CD4-positive, alpha-beta T cell (primary cell): Measurements from ENCODE around the gene PRKAR1A. TPM values are rescaled to one million over a fixed set of nuclear protein-coding genes. Genes with fewer than 3 reads are reported as not detected.

Experiments
- ATAC-seq: fragments of 200-7000 bp; cut with Tn5 transposase; one replicate; pipeline ENCODE4 v1.10.0; 2022; ENCODE audit warnings: mild to moderate bottlenecking; ENCODE audit not compliant: poor library complexity
- CTCF ChIA-PET: fragments of 350-600 bp; sonication (Branson Sonifier 250); formaldehyde crosslinking; loops from one replicate; lab custom pipeline; 2021; ENCODE audit warnings: antibody characterized with exemption, inconsistent platforms; lab: Charles Lee
- POLR2A ChIA-PET: fragments of 350-600 bp; sonication (Branson Sonifier 250); formaldehyde crosslinking; loops from one replicate; lab custom pipeline; 2021; ENCODE audit warnings: antibody characterized with exemption, inconsistent platforms; lab: Charles Lee
- DNase-seq, 14 experiments: peaks; one replicate each; pipeline ENCODE4 v3.0.0-alpha.2; 2013 to 2020; ENCODE audit warnings: mixed read lengths in 2 of 14
- H3K27ac ChIP-seq, 2 donors: one replicate each; pipeline versions ENCODE4 v1.5.1 to v1.7.0; 2013; ENCODE audit warnings: low read length in 2 of 2, low read depth in 1 of 2, mild to moderate bottlenecking in 1 of 2
- H3K27me3 ChIP-seq, 2 experiments: 1 replicate in 1 of 2; 2 replicates in 1 of 2; pipeline versions ENCODE4 v1.6.1 to v1.7.0; 2013; ENCODE audit warnings: low read length in 2 of 2, control low read depth in 1 of 2, mild to moderate bottlenecking in 1 of 2, moderate library complexity in 1 of 2; ENCODE audit not compliant: insufficient read depth in 2 of 2, control insufficient read depth in 1 of 2
- H3K36me3 ChIP-seq: one replicate; pipeline ENCODE4 v1.6.1; 2013; ENCODE audit warnings: low read length, control low read depth; ENCODE audit not compliant: insufficient read depth
- H3K4me1 ChIP-seq: one replicate; pipeline ENCODE4 v1.6.1; 2013; ENCODE audit warnings: low read length, control low read depth; ENCODE audit not compliant: insufficient read depth
- H3K4me3 ChIP-seq: one replicate; pipeline ENCODE4 v1.5.1; 2013; ENCODE audit warnings: mild to moderate bottlenecking, low read length, moderate library complexity
- H3K9me3 ChIP-seq, 2 experiments: 1 replicate in 1 of 2; 2 replicates in 1 of 2; pipeline versions ENCODE4 v1.6.1 to v1.7.0; 2013; ENCODE audit warnings: low read length in 2 of 2, mild to moderate bottlenecking in 2 of 2, control low read depth in 1 of 2, moderate library complexity in 1 of 2; ENCODE audit not compliant: control insufficient read depth in 1 of 2, insufficient read depth in 1 of 2
- H3K27ac Mint-ChIP-seq: one replicate; pipeline ENCODE4 v1.8.0; 2020; ENCODE audit warnings: mixed read lengths
- H3K27me3 Mint-ChIP-seq: one replicate; pipeline ENCODE4 v1.8.0; 2021; ENCODE audit warnings: mixed read lengths
- H3K36me3 Mint-ChIP-seq: one replicate; pipeline ENCODE4 v1.8.0; 2021; ENCODE audit warnings: low read depth, mixed read lengths
- H3K4me1 Mint-ChIP-seq: one replicate; pipeline ENCODE4 v1.8.0; 2021; ENCODE audit warnings: low read depth, mixed read lengths
- H3K4me3 Mint-ChIP-seq: one replicate; pipeline ENCODE4 v1.8.0; 2020; ENCODE audit warnings: mild to moderate bottlenecking, mixed read lengths
- H3K9me3 Mint-ChIP-seq: one replicate; pipeline ENCODE4 v1.8.0; 2020; ENCODE audit warnings: mixed read lengths
- CTCF ChIP-seq: fragments of 200-600 bp; IDR thresholded peaks from one replicate; pipeline ENCODE4 v1.8.0; 2022; ENCODE audit warnings: antibody characterized with exemption, mild to moderate bottlenecking
- intact Hi-C, 2 experiments: fragments of 100-400 bp; cut with DNase I in 1 of 2; cut with micrococcal nuclease in 1 of 2; formaldehyde crosslinking; loops; one replicate each; pipeline versions ENCODE4 v1.15.1 to v1.9.0; 2023 to 2025; cut with DNase I, micrococcal nuclease
- total RNA-seq, 174 experiments: library from RNA in 2 of 174; stranded (reverse) in 2 of 174; gene quantifications; one replicate each; pipeline ENCODE4 v1.2.3 and lab custom pipeline; 2021 to 2026

PRKAR1A gene
- total RNA-seq, 2 experiments from 2014 or later: 88.8 to 89.1 TPM

DNA sequence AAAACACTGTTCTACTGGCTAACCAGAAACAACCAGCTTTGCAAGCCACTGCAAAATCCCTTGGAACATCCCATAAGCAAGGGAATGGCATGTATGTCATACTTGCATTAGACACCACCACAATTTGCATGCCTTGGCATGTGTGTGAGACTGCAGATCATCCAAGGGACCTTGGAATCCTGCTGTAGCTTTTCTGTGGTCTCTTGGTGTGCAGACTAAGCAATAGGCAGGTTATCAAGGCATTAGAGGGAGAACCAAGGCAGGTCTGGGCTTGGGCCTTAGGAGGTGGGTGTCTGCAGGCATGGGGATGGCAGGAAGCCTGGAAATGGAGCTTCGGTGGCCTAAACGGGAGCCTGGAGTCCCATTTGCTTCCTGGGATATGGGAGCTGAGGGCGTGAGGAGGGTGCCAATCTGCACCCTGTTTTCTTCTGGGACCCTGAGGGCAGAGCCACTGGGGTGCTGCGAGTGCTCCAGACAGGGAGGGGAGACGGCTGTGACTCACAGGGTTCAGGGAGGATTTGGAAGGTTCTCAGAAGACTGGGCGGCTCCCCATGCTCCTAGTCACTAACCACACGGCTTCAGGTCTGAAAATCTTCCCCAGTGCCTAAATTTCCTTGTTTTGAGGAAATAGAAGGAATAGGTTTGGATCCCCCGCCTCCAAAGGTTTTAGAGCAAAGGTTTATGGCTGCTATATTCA, 52.3 kb downstream of the PRKAR1A start:
- Histone ChIP-seq H3K4me3 (no peak overlapping the region), H3K27me3 (no peaks in the 10 kb centered on the region), H3K4me1 (no peaks in the 10 kb centered on the region), H3K36me3 (no peaks in the 10 kb centered on the region), H3K9me3 (no peaks in the 10 kb centered on the region), H3K27ac (no peak overlapping the region)
- no peak overlapping the region for H3K4me3 Mint-ChIP-seq
- no peak for DNase-seq
- H3K36me3 Mint-ChIP-seq: no peaks in the 10 kb centered on the region
- no peak for ATAC-seq
- H3K27me3 Mint-ChIP-seq: peaks cover 8% of the 10 kb centered on the region
- ChIA-PET CTCF (no interaction called here), POLR2A (no interaction called here)
- H3K9me3 Mint-ChIP-seq: no peaks in the 10 kb centered on the region
- no peak for TF ChIP-seq CTCF
- H3K4me1 Mint-ChIP-seq: no peaks in the 10 kb centered on the region
- intact Hi-C loops: no loop called here
- no peak overlapping the region for H3K27ac Mint-ChIP-seq

GRCh38 chr17:68565661-68566441, 53.6 kb downstream of the PRKAR1A start:
- Histone ChIP-seq H3K27ac (no peak overlapping the region), H3K4me3 (no peak overlapping the region), H3K36me3 (no peaks in the 10 kb centered on the region), H3K4me1 (no peaks in the 10 kb centered on the region), H3K9me3 (no peaks in the 10 kb centered on the region), H3K27me3 (no peaks in the 10 kb centered on the region)
- TF ChIP-seq CTCF: no peak
- Mint-ChIP-seq H3K4me3 (no peak overlapping the region), H3K9me3 (no peaks in the 10 kb centered on the region), H3K27me3 (peaks cover 8% of the 10 kb centered on the region), H3K4me1 (no peaks in the 10 kb centered on the region), H3K36me3 (no peaks in the 10 kb centered on the region), H3K27ac (no peak overlapping the region)
- ATAC-seq (no peak), DNase-seq (no peak)
- intact Hi-C loops: no loop called here
- ChIA-PET CTCF (no interaction called here), POLR2A (no interaction called here)

- POLR2A ChIA-PET: no interaction called here
- H3K27ac ChIP-seq: no peak overlapping the region
- no peak for DNase-seq
- no peaks in the 10 kb centered on the region for H3K4me1 Mint-ChIP-seq
- no peaks in the 10 kb centered on the region for H3K27me3 ChIP-seq
- ATAC-seq: no peak
- TF ChIP-seq CTCF: no peak
- no peaks in the 10 kb centered on the region for H3K36me3 ChIP-seq
- no peak overlapping the region for H3K4me3 ChIP-seq
- H3K27me3 Mint-ChIP-seq: peaks cover 8% of the 10 kb centered on the region
- H3K4me3 Mint-ChIP-seq: no peak overlapping the region
- CTCF ChIA-PET: no interaction called here
- no peak overlapping the region for H3K27ac Mint-ChIP-seq
- H3K4me1 ChIP-seq: no peaks in the 10 kb centered on the region
- no peaks in the 10 kb centered on the region for H3K36me3 Mint-ChIP-seq
- no peaks in the 10 kb centered on the region for H3K9me3 ChIP-seq
- intact Hi-C loops: no loop called here
- H3K9me3 Mint-ChIP-seq: no peaks in the 10 kb centered on the region
Observed at GRCh38 chr17:68566442-68566738, 54.2 kb downstream of the PRKAR1A start.
